Measurements from ENCODE around the gene PDSS1. TPM values are rescaled to one million over a fixed set of nuclear protein-coding genes. Genes with fewer than 3 reads are reported as not detected.
A peak's percentile ranks its signal among the peaks of the same experiment; 100 is the strongest.

The PDSS1 gene
- total and polyA plus RNA-seq, 9 of the 15 experiments (the other 6 are each of a cell fraction or from before 2014, with no cell fraction given), result 11.0 to 59.5 (median 45.3) TPM

DNA sequence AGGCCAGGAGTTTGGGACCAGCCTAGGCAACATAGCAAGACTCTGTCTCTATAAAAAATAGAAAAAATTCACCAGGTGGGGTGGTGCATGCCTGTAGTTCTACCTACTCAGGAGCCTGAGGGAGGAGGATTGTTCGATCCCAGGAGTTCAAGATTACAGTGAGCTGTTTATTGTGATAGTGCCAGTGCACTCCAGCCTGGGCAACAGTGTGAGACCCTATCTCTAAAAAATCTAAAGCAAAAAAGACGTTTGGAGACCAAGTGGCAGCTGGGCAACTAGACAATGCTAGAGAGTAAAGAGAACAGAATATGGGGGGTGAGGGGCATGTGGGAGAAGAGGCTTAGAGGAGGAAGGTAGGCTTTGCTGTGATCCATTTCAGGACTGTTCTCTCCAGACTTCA is 1.4 kb downstream of the PDSS1 start:
- Histone ChIP-seq H3K9ac (ENCODE audit: insufficient read depth in 1 of 2, low read depth in 2 of 2, low read length in 2 of 2) (peak overlapping the region; percentile 70 to 99; a peak in 3 of 4 replicates), H3K79me2 (ENCODE audit: control insufficient read depth, insufficient read depth, low read length) (peaks cover 69% of the 10 kb centered on the region), H3K9me1 (ENCODE audit: control insufficient read depth, insufficient read depth, low read length) (no peaks in the 10 kb centered on the region), H4K20me1 (replicated peaks; ENCODE audit: control insufficient read depth, insufficient read depth, low read length) (no peaks in the 10 kb centered on the region), H3K36me3 (ENCODE audit: control insufficient read depth, insufficient read depth, low read length) (peaks cover 49% of the 10 kb centered on the region), H2AFZ (ENCODE audit: low read depth, low read length) (no peak overlapping the region), H3K27ac (ENCODE audit: extremely low read depth, low read depth, low read length) (peak overlapping the region; percentile 93), H3K4me2 (ENCODE audit: insufficient read depth, low read length) (peak overlapping the region; percentile 98), H3K4me3 (peak overlapping the region; percentile 98), H3K4me1 (replicated peaks in 1 of 2; ENCODE audit: control insufficient read depth in 2 of 2, insufficient read depth in 2 of 2, low read length in 2 of 2) (peaks cover 4 to 12% of the 10 kb centered on the region in 2 experiments; a peak in 4 of 5 replicates), H3K27me3 (ENCODE audit: control insufficient read depth in 2 of 2, insufficient read depth in 2 of 2, low read length in 2 of 2) (no peaks in the 10 kb centered on the region), H3K9me3 (replicated peaks; ENCODE audit: control insufficient read depth, insufficient read depth, low read depth, low read length) (no peaks in the 10 kb centered on the region)
- 6% methylated on average over 2 of the region's 2 CpGs for WGBS (ENCODE audit: insufficient coverage, low coverage, missing lambda C conversion rate)
- POLR2A ChIA-PET, result interaction anchor here (1.6 kb wide), 1 partner anchor 24 kb away, joined by 4 read pairs; no protein-coding TSS in a partner anchor
- intact Hi-C loops (cut with micrococcal nuclease) (no loop called here), in situ Hi-C loops (cut with MboI) (no loop called here)
- FAIRE-seq (no peak), DNase-seq (ENCODE audit: extremely low read depth in 1 of 4, low spot score in 3 of 4) (no peak), ATAC-seq (no peak)
- no TSS peak for BruUV-seq (replicated peaks)
- TF ChIP-seq, protein P1, sequence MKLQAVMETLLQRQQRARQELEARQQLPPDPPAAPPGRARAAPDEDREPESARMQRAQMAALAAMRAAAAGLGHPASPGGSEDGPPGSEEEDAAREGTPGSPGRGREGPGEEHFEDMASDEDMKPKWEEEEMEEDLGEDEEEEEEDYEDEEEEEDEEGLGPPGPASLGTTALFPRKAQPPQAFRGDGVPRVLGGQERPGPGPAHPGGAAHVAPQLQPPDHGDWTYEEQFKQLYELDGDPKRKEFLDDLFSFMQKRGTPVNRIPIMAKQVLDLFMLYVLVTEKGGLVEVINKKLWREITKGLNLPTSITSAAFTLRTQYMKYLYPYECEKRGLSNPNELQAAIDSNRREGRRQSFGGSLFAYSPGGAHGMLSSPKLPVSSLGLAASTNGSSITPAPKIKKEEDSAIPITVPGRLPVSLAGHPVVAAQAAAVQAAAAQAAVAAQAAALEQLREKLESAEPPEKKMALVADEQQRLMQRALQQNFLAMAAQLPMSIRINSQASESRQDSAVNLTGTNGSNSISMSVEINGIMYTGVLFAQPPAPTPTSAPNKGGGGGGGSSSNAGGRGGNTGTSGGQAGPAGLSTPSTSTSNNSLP (IDR thresholded peaks at IDR 0.05; ENCODE audit: borderline replicate concordance, low read depth, low read length), result no peak
- peak; percentile 77 for TF ChIP-seq ZNF121 (CRISPR knock-in tag; conservative IDR thresholded peaks at IDR 0.05)
- CTCF ChIA-PET (ENCODE audit: low intra/inter-chr PET ratio), result no interaction called here

DNA sequence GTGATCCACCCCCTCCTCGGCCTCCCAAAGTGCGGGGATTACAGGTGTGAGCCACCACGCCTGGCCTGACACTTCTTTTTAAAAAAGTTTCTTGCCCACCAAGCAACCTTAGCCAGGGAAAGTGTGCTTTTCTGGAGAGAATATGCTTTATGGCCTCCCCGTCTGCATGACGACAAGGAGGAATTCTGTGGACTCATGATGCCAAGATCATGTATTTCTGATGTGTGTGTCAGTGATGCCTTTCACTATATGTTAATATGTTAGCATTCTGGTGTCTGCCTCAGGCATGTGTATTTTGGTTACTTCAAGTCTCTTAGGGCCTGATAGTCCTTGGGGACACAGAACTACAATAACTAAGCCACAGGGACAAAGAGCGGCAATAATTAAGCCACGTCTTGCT is 2.1 kb downstream of the PDSS1 start:
- Histone ChIP-seq H3K4me3 (no peak overlapping the region), H2AFZ (ENCODE audit: low read depth, low read length) (no peak overlapping the region), H3K36me3 (ENCODE audit: control insufficient read depth, insufficient read depth, low read length) (peaks cover 56% of the 10 kb centered on the region), H4K20me1 (replicated peaks; ENCODE audit: control insufficient read depth, insufficient read depth, low read length) (no peaks in the 10 kb centered on the region), H3K27ac (ENCODE audit: extremely low read depth, low read depth, low read length) (no peak overlapping the region), H3K9ac (ENCODE audit: insufficient read depth in 1 of 2, low read depth in 2 of 2, low read length in 2 of 2) (0 out of 4 replicates have a peak overlapping the region, but pooled peaks of 1 of the 2 experiments have one; percentile 5), H3K27me3 (ENCODE audit: control insufficient read depth in 2 of 2, insufficient read depth in 2 of 2, low read length in 2 of 2) (no peaks in the 10 kb centered on the region), H3K9me1 (ENCODE audit: control insufficient read depth, insufficient read depth, low read length) (no peaks in the 10 kb centered on the region), H3K4me1 (replicated peaks in 1 of 2; ENCODE audit: control insufficient read depth in 2 of 2, insufficient read depth in 2 of 2, low read length in 2 of 2) (peaks cover 4 to 12% of the 10 kb centered on the region in 2 experiments; a peak in 4 of 5 replicates), H3K4me2 (ENCODE audit: insufficient read depth, low read length) (no peak overlapping the region; the same call in 1 of the 2 replicates), H3K9me3 (replicated peaks; ENCODE audit: control insufficient read depth, insufficient read depth, low read depth, low read length) (no peaks in the 10 kb centered on the region), H3K79me2 (ENCODE audit: control insufficient read depth, insufficient read depth, low read length) (peaks cover 69% of the 10 kb centered on the region)
- intact Hi-C loops (cut with micrococcal nuclease) (no loop called here), in situ Hi-C loops (cut with MboI) (no loop called here)
- no TSS peak for BruUV-seq (replicated peaks)
- WGBS (ENCODE audit: insufficient coverage, low coverage, missing lambda C conversion rate), result 97% methylated on average over 7 of the region's 7 CpGs
- no peak for ATAC-seq
- FAIRE-seq, result no peak
- ChIA-PET CTCF (ENCODE audit: low intra/inter-chr PET ratio) (no interaction called here), POLR2A (no interaction called here)
- DNase-seq (ENCODE audit: extremely low read depth in 1 of 4, low spot score in 3 of 4), result no peak
- TF ChIP-seq ZNF79 (CRISPR knock-in tag; IDR thresholded peaks at IDR 0.05; ENCODE audit: low read depth), result no peak
- TF ChIP-seq, protein P2, sequence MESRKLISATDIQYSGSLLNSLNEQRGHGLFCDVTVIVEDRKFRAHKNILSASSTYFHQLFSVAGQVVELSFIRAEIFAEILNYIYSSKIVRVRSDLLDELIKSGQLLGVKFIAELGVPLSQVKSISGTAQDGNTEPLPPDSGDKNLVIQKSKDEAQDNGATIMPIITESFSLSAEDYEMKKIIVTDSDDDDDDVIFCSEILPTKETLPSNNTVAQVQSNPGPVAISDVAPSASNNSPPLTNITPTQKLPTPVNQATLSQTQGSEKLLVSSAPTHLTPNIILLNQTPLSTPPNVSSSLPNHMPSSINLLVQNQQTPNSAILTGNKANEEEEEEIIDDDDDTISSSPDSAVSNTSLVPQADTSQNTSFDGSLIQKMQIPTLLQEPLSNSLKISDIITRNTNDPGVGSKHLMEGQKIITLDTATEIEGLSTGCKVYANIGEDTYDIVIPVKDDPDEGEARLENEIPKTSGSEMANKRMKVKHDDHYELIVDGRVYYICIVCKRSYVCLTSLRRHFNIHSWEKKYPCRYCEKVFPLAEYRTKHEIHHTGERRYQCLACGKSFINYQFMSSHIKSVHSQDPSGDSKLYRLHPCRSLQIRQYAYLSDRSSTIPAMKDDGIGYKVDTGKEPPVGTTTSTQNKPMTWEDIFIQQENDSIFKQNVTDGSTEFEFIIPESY (CRISPR knock-in tag; IDR thresholded peaks at IDR 0.05), result no peak
- no peak for TF ChIP-seq DMBX1 (CRISPR knock-in tag; IDR thresholded peaks at IDR 0.05; ENCODE audit: borderline replicate concordance)
- TF ChIP-seq, protein P3, sequence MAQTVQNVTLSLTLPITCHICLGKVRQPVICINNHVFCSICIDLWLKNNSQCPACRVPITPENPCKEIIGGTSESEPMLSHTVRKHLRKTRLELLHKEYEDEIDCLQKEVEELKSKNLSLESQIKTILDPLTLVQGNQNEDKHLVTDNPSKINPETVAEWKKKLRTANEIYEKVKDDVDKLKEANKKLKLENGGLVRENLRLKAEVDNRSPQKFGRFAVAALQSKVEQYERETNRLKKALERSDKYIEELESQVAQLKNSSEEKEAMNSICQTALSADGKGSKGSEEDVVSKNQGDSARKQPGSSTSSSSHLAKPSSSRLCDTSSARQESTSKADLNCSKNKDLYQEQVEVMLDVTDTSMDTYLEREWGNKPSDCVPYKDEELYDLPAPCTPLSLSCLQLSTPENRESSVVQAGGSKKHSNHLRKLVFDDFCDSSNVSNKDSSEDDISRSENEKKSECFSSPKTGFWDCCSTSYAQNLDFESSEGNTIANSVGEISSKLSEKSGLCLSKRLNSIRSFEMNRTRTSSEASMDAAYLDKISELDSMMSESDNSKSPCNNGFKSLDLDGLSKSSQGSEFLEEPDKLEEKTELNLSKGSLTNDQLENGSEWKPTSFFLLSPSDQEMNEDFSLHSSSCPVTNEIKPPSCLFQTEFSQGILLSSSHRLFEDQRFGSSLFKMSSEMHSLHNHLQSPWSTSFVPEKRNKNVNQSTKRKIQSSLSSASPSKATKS (CRISPR knock-in tag; IDR thresholded peaks at IDR 0.05), result no peak
- TF ChIP-seq MAFF (IDR thresholded peaks at IDR 0.05; ENCODE audit: low read length), result no peak
- TF ChIP-seq ZNF253 (CRISPR knock-in tag; conservative IDR thresholded peaks at IDR 0.05), result no peak

All from K562 (cell line).